SH-SY5Y (cell line): ENCODE measurements around the gene PLCL2.

ENCODE experiments used
- GATA2 ChIP-seq: IDR thresholded peaks from 2 replicates; pipeline ENCODE4 v1.6.1; 2011; ENCODE audit warnings: mild to moderate bottlenecking, low read depth, low read length
- GATA3 ChIP-seq: IDR thresholded peaks from 2 replicates; pipeline ENCODE4 v1.6.1; 2011; ENCODE audit warnings: low read depth, mild to moderate bottlenecking, low read length, moderate library complexity

DNA sequence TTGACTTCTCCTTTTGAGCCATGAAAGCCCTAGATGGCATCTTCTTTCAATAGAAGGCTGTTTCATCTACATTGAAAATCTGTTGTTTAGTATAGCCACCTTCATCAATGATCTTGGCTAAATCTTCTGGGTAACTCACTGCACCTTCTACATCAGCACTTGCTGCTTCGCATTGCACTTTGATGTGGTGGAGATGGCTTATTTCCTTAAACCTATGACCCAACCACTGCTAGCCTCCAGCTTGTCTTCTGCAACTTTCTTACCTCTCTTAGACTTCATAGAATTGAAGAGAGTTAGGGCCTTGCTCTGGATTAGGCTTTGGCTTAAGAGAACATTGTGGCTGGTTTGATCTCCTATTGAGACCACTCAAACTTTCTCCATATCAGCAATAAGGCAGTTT lies 189.8 kb downstream of the PLCL2 start:
- TF ChIP-seq GATA2 (no peak), GATA3 (no peak)
